Tibial nerve (tissue), 4 donors: ENCODE results near the gene RSBN1L. TPM values are rescaled to one million over a fixed set of nuclear protein-coding genes. Genes with fewer than 3 reads are reported as not detected.

Experiments used
- DNase-seq, 2 donors: peaks; one replicate each; pipeline ENCODE4 v3.0.0-alpha.2; 2019; ENCODE audit warnings: low spot score in 2 of 2
- H3K27ac ChIP-seq, 4 donors: fragments of 200-600 bp; sonication (generic) in 3 of 4; one replicate each; pipeline ENCODE4 v1.5.1; 2017 to 2019; ENCODE audit warnings: mild to moderate bottlenecking in 1 of 4
- H3K27me3 ChIP-seq, 2 donors: fragments of 200-600 bp; sonication (generic) in 1 of 2; one replicate each; pipeline versions ENCODE4 v1.5.1 to v1.6.0; 2017 to 2019
- H3K36me3 ChIP-seq, 3 donors: fragments of 200-600 bp; sonication (generic); one replicate each; pipeline ENCODE4 v1.5.1; 2018 to 2019
- H3K4me1 ChIP-seq, 4 donors: fragments of 200-600 bp; sonication (generic) in 3 of 4; one replicate each; pipeline ENCODE4 v1.5.1; 2017 to 2019
- H3K4me3 ChIP-seq, 4 donors: fragments of 200-600 bp; sonication (generic) in 3 of 4; one replicate each; pipeline ENCODE4 v1.5.1; 2017 to 2019; ENCODE audit warnings: mild to moderate bottlenecking in 1 of 4, moderate library complexity in 1 of 4
- H3K9me3 ChIP-seq, 4 donors: fragments of 200-600 bp; sonication (generic) in 3 of 4; one replicate each; pipeline ENCODE4 v1.5.1; 2017 to 2019
- EP300 ChIP-seq, 2 donors: sonication (generic); formaldehyde crosslinking; IDR thresholded peaks; one replicate each; pipeline ENCODE4 v1.6.1; 2017; ENCODE audit warnings: antibody characterized with exemption in 2 of 2, mild to moderate bottlenecking in 1 of 2
- POLR2A ChIP-seq, 2 donors: fragments of 450-650 bp; IDR thresholded peaks; one replicate each; pipeline ENCODE4 v1.6.1; 2017; ENCODE audit warnings: antibody characterized with exemption in 2 of 2, mild to moderate bottlenecking in 2 of 2, moderate library complexity in 2 of 2
- WGBS, 2 donors: methylation state at CpG; one replicate each; pipeline ENCODE4 v1.1.5; 2018; 5-methylcytosine and 5-hydroxymethylcytosine counted together
- total RNA-seq, 4 donors: library from RNA; depleted of rRNA; stranded (reverse); fragments of >200 nt; gene quantifications; one replicate each; pipeline ENCODE4 v1.1.0, GENCODE V29; 2016
- TF ChIP-seq, protein P1 (sequence below), 5 experiments: fragments of 200-600 bp in 3 of 5; fragments of 450-650 bp in 2 of 5; sonication (generic) in 3 of 5; IDR thresholded peaks; one replicate each; pipeline ENCODE4 v1.5.1; 2016 to 2019; ENCODE audit warnings: antibody characterized with exemption in 5 of 5, mild to moderate bottlenecking in 3 of 5, moderate library complexity in 2 of 5

Gene RSBN1L
- total RNA-seq, 4 donors from 2014 or later = 15.6 to 33.9 (median 29.1) TPM

DNA sequence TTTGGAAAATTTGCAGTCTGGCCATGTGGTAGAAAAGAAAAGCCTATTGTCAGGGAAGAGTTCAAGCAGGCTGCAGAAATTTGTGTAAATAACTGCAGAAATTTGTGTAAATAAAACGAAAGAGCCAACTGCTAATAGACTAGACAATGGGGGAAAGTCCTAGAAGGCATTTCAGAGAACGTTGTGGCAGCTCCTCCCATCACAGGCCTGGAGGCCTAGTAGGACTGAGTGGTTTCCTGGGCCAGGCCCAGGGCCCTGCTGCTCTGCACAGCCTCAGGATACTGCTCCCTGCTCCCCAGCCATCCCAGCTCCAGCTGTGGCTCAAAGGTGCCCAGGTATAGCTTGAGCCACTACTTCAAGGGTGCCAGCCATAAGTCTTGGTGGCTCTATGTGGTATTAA is 50.9 kb downstream of the RSBN1L start:
- H3K36me3 ChIP-seq = peaks cover 0 to 35% (median 0%) of the 10 kb centered on the region in 3 donors
- no peak overlapping the region for H3K4me3 ChIP-seq
- peaks cover 0 to 7% (median 0%) of the 10 kb centered on the region in 4 donors for H3K4me1 ChIP-seq
- no peaks in the 10 kb centered on the region for H3K27me3 ChIP-seq
- no peak overlapping the region for H3K27ac ChIP-seq
- no peak for DNase-seq
- no peak for TF ChIP-seq EP300 (IDR thresholded peaks at IDR 0.05)
- TF ChIP-seq, protein P1, sequence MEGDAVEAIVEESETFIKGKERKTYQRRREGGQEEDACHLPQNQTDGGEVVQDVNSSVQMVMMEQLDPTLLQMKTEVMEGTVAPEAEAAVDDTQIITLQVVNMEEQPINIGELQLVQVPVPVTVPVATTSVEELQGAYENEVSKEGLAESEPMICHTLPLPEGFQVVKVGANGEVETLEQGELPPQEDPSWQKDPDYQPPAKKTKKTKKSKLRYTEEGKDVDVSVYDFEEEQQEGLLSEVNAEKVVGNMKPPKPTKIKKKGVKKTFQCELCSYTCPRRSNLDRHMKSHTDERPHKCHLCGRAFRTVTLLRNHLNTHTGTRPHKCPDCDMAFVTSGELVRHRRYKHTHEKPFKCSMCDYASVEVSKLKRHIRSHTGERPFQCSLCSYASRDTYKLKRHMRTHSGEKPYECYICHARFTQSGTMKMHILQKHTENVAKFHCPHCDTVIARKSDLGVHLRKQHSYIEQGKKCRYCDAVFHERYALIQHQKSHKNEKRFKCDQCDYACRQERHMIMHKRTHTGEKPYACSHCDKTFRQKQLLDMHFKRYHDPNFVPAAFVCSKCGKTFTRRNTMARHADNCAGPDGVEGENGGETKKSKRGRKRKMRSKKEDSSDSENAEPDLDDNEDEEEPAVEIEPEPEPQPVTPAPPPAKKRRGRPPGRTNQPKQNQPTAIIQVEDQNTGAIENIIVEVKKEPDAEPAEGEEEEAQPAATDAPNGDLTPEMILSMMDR (IDR thresholded peaks at IDR 0.05) = no peak
- no peak for TF ChIP-seq POLR2A (IDR thresholded peaks at IDR 0.05)
- H3K9me3 ChIP-seq = no peaks in the 10 kb centered on the region
- WGBS, 2 donors = 46 to 48% methylated on average over 2 of the region's 2 CpGs

DNA sequence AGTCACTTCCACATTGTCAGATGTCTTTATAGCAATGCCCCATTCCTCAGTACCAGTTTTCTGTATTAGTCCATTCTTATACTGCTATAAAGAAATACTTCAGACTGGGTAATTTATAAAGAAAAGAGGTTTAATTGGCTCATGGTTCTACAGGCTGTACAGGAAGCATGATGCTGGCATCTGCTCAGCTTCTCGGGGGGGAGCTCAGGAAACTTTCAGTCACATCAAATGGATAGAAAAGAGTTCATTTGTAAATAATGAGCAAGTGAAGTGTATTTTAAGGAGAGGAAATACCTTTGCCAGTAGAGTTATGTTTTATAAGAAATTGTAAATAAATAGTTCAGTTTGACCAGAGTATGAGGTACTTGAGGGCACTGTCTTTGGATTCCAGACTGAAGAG is 51.5 kb downstream of the RSBN1L start:
- 77 to 86% methylated on average over 1 of the region's 1 CpG for WGBS, 2 donors
- peaks cover 0 to 7% (median 0%) of the 10 kb centered on the region in 4 donors for H3K4me1 ChIP-seq
- TF ChIP-seq POLR2A (IDR thresholded peaks at IDR 0.05) = no peak
- no peak for TF ChIP-seq EP300 (IDR thresholded peaks at IDR 0.05)
- TF ChIP-seq, protein P1 (IDR thresholded peaks at IDR 0.05) = no peak

DNA sequence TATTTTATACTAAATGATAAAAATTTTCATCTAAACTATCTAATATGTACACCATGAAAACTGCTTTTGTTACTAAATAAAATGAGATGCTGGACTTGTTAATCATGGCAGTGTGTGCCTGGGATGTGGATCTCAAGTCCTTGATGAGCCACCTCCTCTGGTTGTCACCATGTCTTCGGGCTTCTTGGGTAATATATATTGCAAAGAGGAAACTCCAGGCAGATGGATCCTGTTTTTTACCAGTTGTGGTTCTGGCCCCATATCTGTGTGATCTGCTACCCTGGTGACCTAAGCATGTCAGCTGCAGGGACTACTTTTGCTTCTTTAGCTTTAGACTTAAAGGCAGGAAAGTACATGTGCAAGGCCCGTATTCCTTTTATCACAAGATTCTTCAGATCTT is 55.8 kb downstream of the RSBN1L start:
- Histone ChIP-seq H3K9me3 (no peaks in the 10 kb centered on the region), H3K4me3 (no peak overlapping the region), H3K27me3 (no peaks in the 10 kb centered on the region), H3K27ac (no peak overlapping the region), H3K4me1 (peaks cover 0 to 3% (median 0%) of the 10 kb centered on the region in 4 donors), H3K36me3 (peaks cover 0 to 24% (median 0%) of the 10 kb centered on the region in 3 donors)
- no peak for DNase-seq
- TF ChIP-seq, protein P1 (IDR thresholded peaks at IDR 0.05) = no peak
- TF ChIP-seq EP300 (IDR thresholded peaks at IDR 0.05) (peak in 1 of 2 donors; percentile 30), POLR2A (IDR thresholded peaks at IDR 0.05) (no peak)
- WGBS, 2 donors = 69 to 73% methylated on average over 2 of the region's 2 CpGs

More for the DNA sequence above, 51.5 kb downstream of the RSBN1L start:
- Histone ChIP-seq H3K27ac (no peak overlapping the region), H3K27me3 (no peaks in the 10 kb centered on the region), H3K4me3 (no peak overlapping the region), H3K36me3 (peaks cover 0 to 29% (median 0%) of the 10 kb centered on the region in 3 donors), H3K9me3 (no peaks in the 10 kb centered on the region)
- no peak for DNase-seq

DNA sequence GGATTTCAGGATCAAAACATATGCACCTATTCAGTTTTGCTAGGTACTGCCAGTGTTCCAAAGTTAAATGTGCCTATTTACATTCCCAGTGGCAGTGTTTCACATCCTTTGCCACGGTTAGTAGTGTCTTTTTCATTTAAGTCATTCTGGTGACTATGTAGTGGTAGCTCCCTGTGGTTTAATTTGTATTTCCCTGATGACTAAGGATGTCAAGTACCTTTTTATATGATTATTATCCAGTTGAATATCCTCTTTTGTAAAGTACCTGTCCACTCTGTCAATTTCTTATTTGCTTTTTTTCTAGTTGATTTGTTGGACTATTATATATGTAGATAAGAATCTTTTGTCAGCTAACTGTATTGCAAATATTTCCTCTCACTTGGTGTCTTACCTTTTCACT is 56.9 kb downstream of the RSBN1L start:
- TF ChIP-seq, protein P1 (IDR thresholded peaks at IDR 0.05) = no peak
- TF ChIP-seq EP300 (IDR thresholded peaks at IDR 0.05) (no peak), POLR2A (IDR thresholded peaks at IDR 0.05) (no peak)
- DNase-seq = no peak
- no peaks in the 10 kb centered on the region for H3K27me3 ChIP-seq
- H3K4me1 ChIP-seq = peaks cover 0 to 11% (median 0%) of the 10 kb centered on the region in 4 donors
- H3K4me3 ChIP-seq = no peak overlapping the region
- peaks cover 0 to 24% (median 0%) of the 10 kb centered on the region in 3 donors for H3K36me3 ChIP-seq
- H3K27ac ChIP-seq = no peak overlapping the region
- 67 to 77% methylated on average over 1 of the region's 1 CpG for WGBS, 2 donors
- no peaks in the 10 kb centered on the region for H3K9me3 ChIP-seq

DNA sequence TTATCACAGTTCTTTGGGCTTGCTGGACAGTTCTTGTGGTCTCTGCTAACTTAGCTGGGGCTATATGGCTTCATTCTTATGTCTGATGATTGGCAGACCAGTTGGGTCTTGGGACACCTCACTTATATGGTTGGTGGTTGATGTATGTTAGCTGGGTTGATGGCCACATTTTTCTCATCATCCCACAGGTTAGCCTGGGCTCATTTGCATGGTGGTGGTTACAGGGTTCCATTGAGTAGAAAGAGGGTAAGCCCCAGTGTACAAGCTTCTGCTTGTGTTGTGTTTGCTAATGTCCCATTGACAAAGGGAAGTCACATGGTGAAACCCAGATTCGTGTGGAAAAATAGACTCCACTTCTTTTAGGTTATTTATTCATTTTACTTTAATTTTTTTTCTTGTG is 61.3 kb downstream of the RSBN1L start:
- Histone ChIP-seq H3K9me3 (no peaks in the 10 kb centered on the region), H3K4me3 (no peak overlapping the region), H3K4me1 (peaks cover 0 to 43% (median 2%) of the 10 kb centered on the region in 4 donors), H3K27me3 (no peaks in the 10 kb centered on the region), H3K36me3 (no peaks in the 10 kb centered on the region), H3K27ac (no peak overlapping the region)
- TF ChIP-seq, protein P1 (IDR thresholded peaks at IDR 0.05) = no peak
- no peak for TF ChIP-seq POLR2A (IDR thresholded peaks at IDR 0.05)
- WGBS, 2 donors = 8 to 18% methylated on average over 1 of the region's 1 CpG
- no peak for DNase-seq
